Type B pancreatic cell (in vitro differentiated cells): ENCODE data around the gene EIF3L. TPM values are rescaled to one million over a fixed set of nuclear protein-coding genes. Genes with fewer than 3 reads are reported as not detected.

Source experiments
- DNase-seq: peaks from one replicate; pipeline ENCODE4 v3.0.0; 2021; ENCODE audit warnings: mixed read lengths; ENCODE audit not compliant: unreplicated experiment; ENCODE audit errors: extremely low spot score
- H3K27ac Mint-ChIP-seq: 2 replicates; pipeline ENCODE4 v1.8.0; 2021; ENCODE audit warnings: mild to moderate bottlenecking, mixed read lengths
- H3K27me3 Mint-ChIP-seq: 2 replicates; pipeline ENCODE4 v1.8.0; 2021; ENCODE audit warnings: mixed read lengths
- H3K36me3 Mint-ChIP-seq: 2 replicates; pipeline ENCODE4 v1.8.0; 2021; ENCODE audit warnings: mixed read lengths
- H3K4me1 Mint-ChIP-seq: one replicate; pipeline ENCODE4 v1.8.0; 2021; ENCODE audit warnings: mixed read lengths; ENCODE audit not compliant: unreplicated experiment
- H3K4me3 Mint-ChIP-seq: 2 replicates; pipeline ENCODE4 v1.8.0; 2021; ENCODE audit warnings: mild to moderate bottlenecking, mixed read lengths
- H3K9me3 Mint-ChIP-seq: 2 replicates; pipeline ENCODE4 v1.8.0; 2021; ENCODE audit warnings: mixed read lengths
- total RNA-seq: library from RNA; stranded (reverse); gene quantifications from 2 replicates; pipeline ENCODE4 v1.2.1, GENCODE V29; 2021; ENCODE audit warnings: low replicate concordance
- TF ChIP-seq, protein P1 (sequence below): fragments of 200-600 bp; sonication (generic); conservative IDR thresholded peaks from 2 replicates; pipeline ENCODE4 v1.5.0; 2021; ENCODE audit warnings: antibody characterized with exemption, mild to moderate bottlenecking

EIF3L gene
- total RNA-seq, 1 donor from 2014 or later: 740 TPM

DNA sequence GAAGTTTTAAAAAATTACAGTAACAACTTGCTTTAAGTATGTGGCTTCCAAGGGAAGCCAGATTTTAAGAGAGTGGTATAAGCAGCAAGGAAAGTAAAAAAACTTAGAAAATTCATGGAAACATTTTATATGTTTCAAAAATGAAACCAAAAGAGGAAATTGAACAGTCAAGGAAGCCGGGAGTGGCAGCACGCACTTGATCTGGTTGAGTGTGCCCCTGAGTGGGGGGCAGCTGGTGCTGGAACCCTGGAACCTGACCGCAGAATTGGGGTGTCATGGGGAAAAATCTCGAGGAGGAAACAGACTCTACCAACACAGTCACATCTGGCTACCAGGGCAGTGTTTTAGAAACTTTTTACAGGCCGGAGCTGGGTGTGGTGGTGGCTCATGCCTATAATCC lies 70.9 kb downstream of the EIF3L start:
- no peak for DNase-seq
- Mint-ChIP-seq H3K27ac (peak overlapping the region; percentile 60), H3K4me3 (no peak overlapping the region), H3K9me3 (no peaks in the 10 kb centered on the region), H3K36me3 (peaks cover 10% of the 10 kb centered on the region), H3K4me1 (no peaks in the 10 kb centered on the region), H3K27me3 (no peaks in the 10 kb centered on the region)
- TF ChIP-seq, protein P1, sequence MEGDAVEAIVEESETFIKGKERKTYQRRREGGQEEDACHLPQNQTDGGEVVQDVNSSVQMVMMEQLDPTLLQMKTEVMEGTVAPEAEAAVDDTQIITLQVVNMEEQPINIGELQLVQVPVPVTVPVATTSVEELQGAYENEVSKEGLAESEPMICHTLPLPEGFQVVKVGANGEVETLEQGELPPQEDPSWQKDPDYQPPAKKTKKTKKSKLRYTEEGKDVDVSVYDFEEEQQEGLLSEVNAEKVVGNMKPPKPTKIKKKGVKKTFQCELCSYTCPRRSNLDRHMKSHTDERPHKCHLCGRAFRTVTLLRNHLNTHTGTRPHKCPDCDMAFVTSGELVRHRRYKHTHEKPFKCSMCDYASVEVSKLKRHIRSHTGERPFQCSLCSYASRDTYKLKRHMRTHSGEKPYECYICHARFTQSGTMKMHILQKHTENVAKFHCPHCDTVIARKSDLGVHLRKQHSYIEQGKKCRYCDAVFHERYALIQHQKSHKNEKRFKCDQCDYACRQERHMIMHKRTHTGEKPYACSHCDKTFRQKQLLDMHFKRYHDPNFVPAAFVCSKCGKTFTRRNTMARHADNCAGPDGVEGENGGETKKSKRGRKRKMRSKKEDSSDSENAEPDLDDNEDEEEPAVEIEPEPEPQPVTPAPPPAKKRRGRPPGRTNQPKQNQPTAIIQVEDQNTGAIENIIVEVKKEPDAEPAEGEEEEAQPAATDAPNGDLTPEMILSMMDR: no peak

DNA sequence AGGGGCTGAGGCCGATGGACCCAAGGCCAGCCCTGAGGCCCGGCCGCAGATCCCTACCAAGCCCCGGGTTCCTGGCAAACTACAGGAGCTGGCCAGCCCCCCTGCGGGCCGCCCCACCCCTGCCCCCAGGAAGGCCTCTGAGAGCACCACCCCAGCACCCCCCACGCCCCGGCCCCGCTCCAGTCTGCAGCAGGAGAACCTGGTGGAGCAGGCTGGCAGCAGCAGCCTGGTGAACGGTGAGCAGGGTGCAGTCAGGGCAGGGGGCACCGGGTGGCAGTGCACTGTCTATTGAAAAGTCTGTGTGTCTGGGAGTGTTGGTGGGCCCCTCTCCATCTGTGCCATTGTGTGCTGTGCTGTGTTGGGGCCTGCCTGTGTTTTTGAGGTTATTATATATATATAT lies 73.0 kb downstream of the EIF3L start:
- Mint-ChIP-seq H3K27me3 (no peaks in the 10 kb centered on the region), H3K4me3 (no peak overlapping the region), H3K36me3 (peaks cover 10% of the 10 kb centered on the region), H3K4me1 (no peaks in the 10 kb centered on the region), H3K9me3 (no peaks in the 10 kb centered on the region), H3K27ac (no peak overlapping the region)
- DNase-seq: no peak
- TF ChIP-seq, protein P1: no peak

DNA sequence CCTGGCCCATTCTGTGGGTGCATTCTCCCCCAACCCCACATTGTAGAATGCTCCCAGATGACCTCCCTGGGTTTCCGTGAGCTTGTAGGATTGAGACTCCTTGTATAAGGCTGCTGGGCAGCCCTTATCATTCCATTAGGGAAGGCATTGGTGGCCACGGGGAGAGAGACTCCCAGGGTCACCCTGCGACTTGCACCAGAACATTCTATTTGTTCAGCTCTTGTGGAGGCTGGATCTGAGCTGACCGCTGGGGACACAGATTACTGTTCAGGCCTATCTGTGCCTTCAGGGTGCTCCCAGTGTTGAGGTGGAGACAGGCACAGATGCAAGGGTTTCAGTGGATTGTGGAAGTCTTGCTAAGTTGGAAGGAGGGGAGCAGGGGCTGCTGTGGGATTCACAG lies 74.7 kb downstream of the EIF3L start:
- no peak for DNase-seq
- Mint-ChIP-seq H3K36me3 (peaks cover 14% of the 10 kb centered on the region), H3K4me1 (no peaks in the 10 kb centered on the region), H3K4me3 (no peak overlapping the region), H3K27ac (peak overlapping the region; percentile 72), H3K9me3 (no peaks in the 10 kb centered on the region), H3K27me3 (no peaks in the 10 kb centered on the region)
- TF ChIP-seq, protein P1: no peak

GRCh38 chr22:37924386-37925065 lies 75.3 kb downstream of the EIF3L start:
- Mint-ChIP-seq H3K36me3 (peaks cover 14% of the 10 kb centered on the region), H3K27ac (peak overlapping the region; percentile 72), H3K4me1 (no peaks in the 10 kb centered on the region), H3K9me3 (no peaks in the 10 kb centered on the region), H3K4me3 (no peak overlapping the region), H3K27me3 (no peaks in the 10 kb centered on the region)
- TF ChIP-seq, protein P1: no peak
- DNase-seq: no peak

DNA sequence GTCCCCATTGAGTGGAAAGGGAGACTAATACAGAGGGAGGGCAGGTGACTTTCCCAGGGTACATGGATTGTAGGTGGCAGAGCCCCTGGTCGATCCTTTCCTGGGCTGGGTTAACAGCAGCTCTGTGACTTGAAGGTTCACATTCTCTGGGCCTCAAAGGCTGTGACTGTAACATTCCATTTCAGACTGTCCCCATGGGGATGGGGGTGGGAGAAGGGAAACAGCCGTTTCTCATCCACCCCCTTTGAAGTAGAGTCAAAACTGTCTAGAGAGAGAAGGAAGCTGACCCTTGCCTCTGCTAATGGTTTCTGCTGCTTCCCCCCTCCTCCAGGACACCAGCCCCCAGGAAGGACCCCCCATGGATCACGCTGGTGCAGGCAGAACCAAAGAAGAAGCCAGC lies 76.1 kb downstream of the EIF3L start:
- no peak overlapping the region for H3K4me3 Mint-ChIP-seq
- H3K27ac Mint-ChIP-seq: no peak overlapping the region
- TF ChIP-seq, protein P1: no peak
- H3K9me3 Mint-ChIP-seq: no peaks in the 10 kb centered on the region
- no peaks in the 10 kb centered on the region for H3K27me3 Mint-ChIP-seq
- H3K4me1 Mint-ChIP-seq: no peaks in the 10 kb centered on the region
- H3K36me3 Mint-ChIP-seq: peaks cover 11% of the 10 kb centered on the region
- no peak for DNase-seq

DNA sequence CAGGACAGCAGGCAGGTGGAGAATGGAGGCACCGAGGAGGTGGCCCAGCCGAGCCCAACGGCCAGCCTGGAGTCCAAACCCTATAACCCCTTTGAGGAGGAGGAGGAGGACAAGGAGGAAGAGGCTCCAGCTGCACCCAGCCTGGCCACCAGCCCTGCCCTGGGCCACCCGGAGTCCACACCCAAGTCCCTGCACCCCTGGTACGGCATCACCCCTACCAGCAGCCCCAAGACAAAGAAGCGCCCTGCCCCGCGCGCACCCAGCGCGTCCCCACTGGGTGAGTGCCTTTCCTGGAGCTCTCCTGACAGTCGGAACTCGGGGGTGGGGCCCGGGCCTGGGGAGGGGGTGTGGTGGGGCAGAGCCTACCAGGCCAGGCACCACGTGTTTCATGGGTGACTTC lies 76.5 kb downstream of the EIF3L start:
- no peaks in the 10 kb centered on the region for H3K27me3 Mint-ChIP-seq
- no peaks in the 10 kb centered on the region for H3K9me3 Mint-ChIP-seq
- no peaks in the 10 kb centered on the region for H3K4me1 Mint-ChIP-seq
- DNase-seq: no peak
- TF ChIP-seq, protein P1: no peak
- H3K4me3 Mint-ChIP-seq: no peak overlapping the region
- peaks cover 11% of the 10 kb centered on the region for H3K36me3 Mint-ChIP-seq
- H3K27ac Mint-ChIP-seq: no peak overlapping the region
